H54 (cell line): ENCODE measurements around the gene ARL3.
A peak's percentile ranks its signal among the peaks of the same experiment; 100 is the strongest.
"Not testable (repeated sequence)": the region's sequence is repeated elsewhere in the genome, so short reads cannot be mapped to it uniquely, and the experiment has no call there.

Experiments
- DNase-seq: peaks from one replicate; pipeline ENCODE4 v3.0.0; 2011; ENCODE audit warnings: low spot score, mixed read lengths; ENCODE audit not compliant: insufficient read length
- FAIRE-seq: peaks from 3 replicates; lab custom pipeline; 2011; peaks lifted over from hg19 to GRCh38; lab: Jason Lieb, UNC
- POLR2A ChIP-seq: IDR thresholded peaks from 2 replicates; pipeline ENCODE4 v1.6.1; 2011; ENCODE audit warnings: low read depth, mild to moderate bottlenecking, low read length

Gene ARL3

GRCh38 chr10:102726274-102726673 is 12.1 kb upstream of the ARL3 start:
- no peak for TF ChIP-seq POLR2A
- FAIRE-seq (no peak), DNase-seq (peak; percentile 51)

GRCh38 chr10:102723989-102724388 is 9.8 kb upstream of the ARL3 start:
- TF ChIP-seq POLR2A = no peak
- FAIRE-seq = no peak
- no peak for DNase-seq

GRCh38 chr10:102721954-102722353 is 7.8 kb upstream of the ARL3 start:
- no peak for TF ChIP-seq POLR2A
- FAIRE-seq = no peak

GRCh38 chr10:102720775-102721301 is 6.6 kb upstream of the ARL3 start:
- FAIRE-seq (no peak), DNase-seq (no peak)
- TF ChIP-seq POLR2A = no peak

More at GRCh38 chr10:102721954-102722353, 7.8 kb upstream of the ARL3 start:
- DNase-seq = no peak

- TF ChIP-seq POLR2A = no peak
- DNase-seq (no peak), FAIRE-seq (no peak)
Observed at GRCh38 chr10:102720337-102720736, 6.1 kb upstream of the ARL3 start.

- TF ChIP-seq POLR2A = no peak
- DNase-seq (no peak), FAIRE-seq (no peak)
Observed at GRCh38 chr10:102718220-102718619, 4.0 kb upstream of the ARL3 start.

- not testable (repeated sequence) for FAIRE-seq
Observed at GRCh38 chr10:102716900-102717565, 2.8 kb upstream of the ARL3 start.

GRCh38 chr10:102715880-102716279 is 1.7 kb upstream of the ARL3 start:
- FAIRE-seq = no peak
- TF ChIP-seq POLR2A = no peak
- DNase-seq = no peak

More at GRCh38 chr10:102716900-102717565, 2.8 kb upstream of the ARL3 start:
- not testable (repeated sequence) for DNase-seq

GRCh38 chr10:102714621-102715455 is 641 bp upstream of the ARL3 start, which contains the start of gene SFXN2:
Gene SFXN2 (plus strand): TSS chr10:102714636. CDS start chr10:102726637, 12,001 bp downstream.
- no peak for DNase-seq
- no peak for FAIRE-seq
- TF ChIP-seq POLR2A = peak; percentile 29; the same call in 1 of the 2 replicates

GRCh38 chr10:102713539-102713813 is 721 bp downstream of the ARL3 start:
- TF ChIP-seq POLR2A = no peak
- FAIRE-seq (no peak), DNase-seq (no peak)

GRCh38 chr10:102712843-102713538 is 1.2 kb downstream of the ARL3 start:
- DNase-seq = no peak
- no peak for TF ChIP-seq POLR2A
- FAIRE-seq = no peak

GRCh38 chr10:102712089-102712488 is 2.1 kb downstream of the ARL3 start:
- FAIRE-seq = no peak
- no peak for TF ChIP-seq POLR2A

GRCh38 chr10:102710609-102711008 is 3.6 kb downstream of the ARL3 start:
- FAIRE-seq = peak; percentile 78
- DNase-seq = peak; percentile 38

More at GRCh38 chr10:102712089-102712488, 2.1 kb downstream of the ARL3 start:
- no peak for DNase-seq

GRCh38 chr10:102705531-102705930 is 8.7 kb downstream of the ARL3 start:
- no peak for TF ChIP-seq POLR2A
- DNase-seq = no peak
- no peak for FAIRE-seq

More at GRCh38 chr10:102710609-102711008, 3.6 kb downstream of the ARL3 start:
- TF ChIP-seq POLR2A = no peak
